Neural progenitor cell (in vitro differentiated cells): Measurements from ENCODE around the gene TLR1. TPM values are rescaled to one million over a fixed set of nuclear protein-coding genes. Genes with fewer than 3 reads are reported as not detected.

Experiments
- DNase-seq: peaks from one replicate; pipeline ENCODE4 v3.0.0-alpha.2; 2016; ENCODE audit warnings: low spot score
- H2AFZ ChIP-seq: fragments of 200-600 bp; sonication (generic); replicated peaks from 2 replicates; pipeline ENCODE4 v1.6.1; 2016; ENCODE audit warnings: antibody characterized with exemption
- H3F3A ChIP-seq: fragments of 200-600 bp; sonication (generic); 2 replicates; pipeline ENCODE4 v1.6.1; 2016; ENCODE audit warnings: antibody characterized with exemption, low read depth
- H3K27ac ChIP-seq: fragments of 200-600 bp; sonication (generic); 2 replicates; pipeline ENCODE4 v1.5.1; 2016; ENCODE audit warnings: mild to moderate bottlenecking
- H3K27me3 ChIP-seq: fragments of 200-600 bp; sonication (generic); 2 replicates; pipeline ENCODE4 v1.6.1; 2016; ENCODE audit warnings: mild to moderate bottlenecking, moderate library complexity
- H3K36me3 ChIP-seq: fragments of 200-600 bp; sonication (generic); 2 replicates; pipeline ENCODE4 v1.5.1; 2016
- H3K4me1 ChIP-seq: fragments of 200-600 bp; sonication (generic); 2 replicates; pipeline ENCODE4 v1.6.1; 2016; ENCODE audit warnings: mixed run types
- H3K4me2 ChIP-seq: fragments of 200-600 bp; sonication (generic); 2 replicates; pipeline ENCODE4 v1.6.1; 2016
- H3K4me3 ChIP-seq: fragments of 200-600 bp; sonication (generic); 2 replicates; pipeline ENCODE4 v1.5.1; 2016
- H3K79me2 ChIP-seq: fragments of 200-600 bp; sonication (generic); 2 replicates; pipeline ENCODE4 v1.6.1; 2016; ENCODE audit warnings: low read depth
- H3K9ac ChIP-seq: fragments of 200-600 bp; sonication (generic); 2 replicates; pipeline ENCODE4 v1.6.1; 2016
- H3K9me3 ChIP-seq: fragments of 200-600 bp; sonication (generic); 2 replicates; pipeline ENCODE4 v1.5.1; 2016; ENCODE audit warnings: low read depth
- H4K20me1 ChIP-seq: fragments of 200-600 bp; sonication (generic); 2 replicates; pipeline ENCODE4 v1.6.1; 2016; ENCODE audit warnings: low read depth
- H3K27ac Mint-ChIP-seq: 3 replicates; pipeline ENCODE4 v1.8.0; 2021; ENCODE audit warnings: mixed read lengths
- H3K27me3 Mint-ChIP-seq: 2 replicates; pipeline ENCODE4 v1.8.0; 2022; ENCODE audit warnings: low read depth, mild to moderate bottlenecking, inconsistent platforms, moderate library complexity, mixed read lengths; ENCODE audit not compliant: insufficient read depth
- H3K36me3 Mint-ChIP-seq: 3 replicates; pipeline ENCODE4 v1.8.0; 2021; ENCODE audit warnings: mixed read lengths
- H3K4me1 Mint-ChIP-seq: 3 replicates; pipeline ENCODE4 v1.8.0; 2021; ENCODE audit warnings: mixed read lengths
- H3K4me3 Mint-ChIP-seq: 3 replicates; pipeline ENCODE4 v1.8.0; 2021; ENCODE audit warnings: mild to moderate bottlenecking, moderate library complexity, mixed read lengths
- H3K9me3 Mint-ChIP-seq: 3 replicates; pipeline ENCODE4 v1.8.0; 2020; ENCODE audit warnings: mixed read lengths
- CTCF ChIP-seq: fragments of 200-600 bp; sonication (generic); IDR thresholded peaks from 2 replicates; pipeline ENCODE4 v1.5.1; 2017; ENCODE audit warnings: antibody characterized with exemption, mild to moderate bottlenecking
- EZH2 ChIP-seq: fragments of 200-600 bp; sonication (generic); IDR thresholded peaks from 2 replicates; pipeline ENCODE4 v1.6.1; 2017; ENCODE audit warnings: antibody characterized with exemption, mild to moderate bottlenecking, moderate library complexity
- EZH2phosphoT487 ChIP-seq: fragments of 200-600 bp; sonication (generic); IDR thresholded peaks from 2 replicates; pipeline ENCODE4 v1.6.1; 2017; ENCODE audit warnings: antibody characterized with exemption
- total RNA-seq: library from RNA; depleted of rRNA; stranded (reverse); fragments of >200 nt; gene quantifications from 2 replicates; pipeline ENCODE4 v1.2.3, GENCODE V29; 2015; ENCODE audit warnings: low replicate concordance

The TLR1 gene
- total RNA-seq, 1 donor from 2014 or later = not detected

DNA sequence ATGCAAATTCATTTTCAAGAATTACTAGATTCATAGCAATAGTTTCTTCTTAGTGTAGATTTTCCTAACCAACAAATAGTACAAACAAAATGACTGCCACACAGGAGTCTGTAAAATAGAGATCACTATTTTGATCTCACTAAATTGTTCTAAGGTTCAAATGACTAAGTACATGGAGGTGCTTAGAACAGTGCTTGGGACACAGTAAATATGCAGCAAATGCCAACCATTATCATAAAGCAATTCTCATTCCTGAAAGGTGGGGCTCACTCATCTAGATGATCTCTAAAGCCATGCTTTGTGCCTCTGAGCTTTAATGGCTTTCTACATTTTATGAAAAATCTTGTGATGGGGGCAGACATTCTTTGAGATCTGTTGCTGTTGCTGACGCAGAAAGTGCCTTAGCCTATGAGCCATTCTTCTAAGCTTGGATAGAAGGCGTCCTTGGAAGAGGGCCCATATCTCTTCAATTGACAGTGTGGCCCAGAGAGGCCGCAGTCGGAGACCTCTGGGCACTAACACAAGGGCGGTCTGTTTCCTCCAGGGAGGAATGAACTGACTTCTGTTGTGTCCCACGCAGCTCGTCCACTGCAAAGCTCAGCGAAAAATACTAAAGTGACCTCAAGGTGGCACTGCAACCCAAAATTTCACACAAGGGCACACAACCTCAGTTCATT, 45.3 kb downstream of the TLR1 start:
- DNase-seq = peak; percentile 67
- Histone ChIP-seq H3K9me3 (no peaks in the 10 kb centered on the region), H3K27ac (no peak overlapping the region), H3K4me2 (no peak overlapping the region), H2AFZ (peak overlapping the region; percentile 88), H3K4me1 (no peaks in the 10 kb centered on the region), H3F3A (no peaks in the 10 kb centered on the region), H3K79me2 (no peaks in the 10 kb centered on the region), H3K27me3 (no peaks in the 10 kb centered on the region), H3K9ac (no peak overlapping the region), H4K20me1 (no peaks in the 10 kb centered on the region), H3K4me3 (no peak overlapping the region), H3K36me3 (no peaks in the 10 kb centered on the region)
- Mint-ChIP-seq H3K36me3 (no peaks in the 10 kb centered on the region), H3K9me3 (no peaks in the 10 kb centered on the region), H3K27ac (no peak overlapping the region), H3K4me3 (no peak overlapping the region), H3K27me3 (no peaks in the 10 kb centered on the region), H3K4me1 (peaks cover 6% of the 10 kb centered on the region)
- TF ChIP-seq CTCF (peak; percentile 90), EZH2phosphoT487 (no peak), EZH2 (no peak)

DNA sequence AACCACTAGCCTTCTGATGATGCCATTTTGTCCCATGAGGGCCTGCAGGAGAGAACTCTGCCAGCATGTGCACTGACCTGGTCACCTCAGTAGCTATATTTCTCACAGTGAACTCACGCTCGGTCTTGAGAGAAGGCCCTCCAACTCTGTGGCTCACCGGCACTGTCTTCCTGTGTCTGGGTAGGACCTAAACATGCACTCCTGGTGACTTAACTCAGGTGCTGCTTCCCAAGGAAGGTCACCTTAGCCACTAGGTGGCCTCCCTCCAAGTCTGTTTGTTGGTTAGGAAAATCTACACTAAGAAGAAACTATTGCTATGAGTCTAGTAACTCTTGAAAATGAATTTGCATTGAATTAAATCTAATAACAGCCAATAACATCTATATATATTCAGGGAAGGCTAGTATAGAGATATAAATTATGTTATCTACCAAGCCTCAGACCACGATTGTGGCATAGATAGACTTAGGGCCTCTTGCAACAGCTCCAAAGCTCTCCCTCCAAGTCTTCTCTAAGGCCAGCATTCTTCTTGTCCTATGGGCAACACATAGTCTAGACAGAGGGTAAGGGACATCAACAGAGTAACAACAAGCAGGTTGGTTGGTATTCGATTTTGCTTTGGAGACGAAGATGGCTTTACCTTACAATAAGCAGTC, 46.5 kb downstream of the TLR1 start:
- Mint-ChIP-seq H3K36me3 (no peaks in the 10 kb centered on the region), H3K27me3 (no peaks in the 10 kb centered on the region), H3K9me3 (no peaks in the 10 kb centered on the region), H3K4me1 (peaks cover 6% of the 10 kb centered on the region), H3K27ac (no peak overlapping the region), H3K4me3 (no peak overlapping the region)
- Histone ChIP-seq H3K27me3 (no peaks in the 10 kb centered on the region), H3K9me3 (no peaks in the 10 kb centered on the region), H3K27ac (no peak overlapping the region), H3F3A (peaks cover 5% of the 10 kb centered on the region), H2AFZ (no peak overlapping the region), H3K4me1 (no peaks in the 10 kb centered on the region), H3K4me3 (no peak overlapping the region), H4K20me1 (no peaks in the 10 kb centered on the region), H3K9ac (no peak overlapping the region), H3K36me3 (no peaks in the 10 kb centered on the region), H3K4me2 (no peak overlapping the region), H3K79me2 (no peaks in the 10 kb centered on the region)
- DNase-seq = peak; percentile 15
- TF ChIP-seq EZH2 (no peak), CTCF (peak; percentile 42), EZH2phosphoT487 (no peak)

- no peaks in the 10 kb centered on the region for H3K27me3 ChIP-seq
- H3K4me3 ChIP-seq = no peak overlapping the region
- H3K79me2 ChIP-seq = no peaks in the 10 kb centered on the region
- no peaks in the 10 kb centered on the region for H3K36me3 ChIP-seq
- H3K9ac ChIP-seq = no peak overlapping the region
- no peak overlapping the region for H3K4me3 Mint-ChIP-seq
- H3K4me1 ChIP-seq = peaks cover 7% of the 10 kb centered on the region
- H3K4me2 ChIP-seq = peak overlapping the region; percentile 51
- peak overlapping the region; percentile 75 for H3K27ac ChIP-seq
- H3F3A ChIP-seq = peaks cover 5% of the 10 kb centered on the region
- H2AFZ ChIP-seq = peak overlapping the region; percentile 41
- peaks cover 18% of the 10 kb centered on the region for H3K4me1 Mint-ChIP-seq
- H3K9me3 ChIP-seq = no peaks in the 10 kb centered on the region
- peaks cover 6% of the 10 kb centered on the region for H3K9me3 Mint-ChIP-seq
- H3K27me3 Mint-ChIP-seq = peaks cover 1% of the 10 kb centered on the region
- DNase-seq = peak; percentile 97
- TF ChIP-seq EZH2 = no peak
- no peak for TF ChIP-seq CTCF
- no peak for TF ChIP-seq EZH2phosphoT487
- no peaks in the 10 kb centered on the region for H4K20me1 ChIP-seq
- peaks cover 4% of the 10 kb centered on the region for H3K36me3 Mint-ChIP-seq
- no peak overlapping the region for H3K27ac Mint-ChIP-seq
These were observed 51.4 kb downstream of the TLR1 start for GRCh38 chr4:38752941-38753806.
